GM18858 (cell line): ENCODE results near the gene PSMA6.
"Not testable (repeated sequence)": the region's sequence is repeated elsewhere in the genome, so short reads cannot be mapped to it uniquely, and the experiment has no call there.

Experiments used
- ATAC-seq: cut with Tn5 transposase; IDR thresholded peaks from one replicate; pipeline ENCODE4 v1.9.1; 2021; ENCODE audit not compliant: unreplicated experiment

PSMA6 gene

GRCh38 chr14:35292051-35292769, at the start of gene PSMA6:
Gene PSMA6 (plus strand): TSS chr14:35292382. CDS start chr14:35292477, 95 bp downstream.
- ATAC-seq, result peak; percentile 83

GRCh38 chr14:35242599-35243311, 49.4 kb upstream of the PSMA6 start:
- no peak for ATAC-seq

- ATAC-seq, result no peak
Measured at GRCh38 chr14:35243956-35244355, 48.2 kb upstream of the PSMA6 start.

GRCh38 chr14:35244542-35244941, 47.6 kb upstream of the PSMA6 start:
- no peak for ATAC-seq

GRCh38 chr14:35245051-35245450, 47.1 kb upstream of the PSMA6 start:
- ATAC-seq, result no peak

- peak; percentile 43 for ATAC-seq
Measured at GRCh38 chr14:35247777-35248475, 44.3 kb upstream of the PSMA6 start.

GRCh38 chr14:35248476-35248788, 43.8 kb upstream of the PSMA6 start:
- ATAC-seq, result no peak

GRCh38 chr14:35250319-35250718, 41.9 kb upstream of the PSMA6 start:
- no peak for ATAC-seq

GRCh38 chr14:35252451-35252868, 39.7 kb upstream of the PSMA6 start:
- ATAC-seq, result no peak

GRCh38 chr14:35253056-35253455, 39.1 kb upstream of the PSMA6 start:
- not testable (repeated sequence) for ATAC-seq

- not testable (repeated sequence) for ATAC-seq
Measured at GRCh38 chr14:35254034-35254622, 38.1 kb upstream of the PSMA6 start.

- ATAC-seq, result no peak
Measured at GRCh38 chr14:35254736-35255135, 37.4 kb upstream of the PSMA6 start.

- no peak for ATAC-seq
Measured at GRCh38 chr14:35255711-35256110, 36.5 kb upstream of the PSMA6 start.

- ATAC-seq, result no peak
Measured at GRCh38 chr14:35257809-35258208, 34.4 kb upstream of the PSMA6 start.

- ATAC-seq, result no peak
Measured at GRCh38 chr14:35258420-35258819, 33.8 kb upstream of the PSMA6 start.

- ATAC-seq, result no peak
Measured at GRCh38 chr14:35261774-35262173, 30.4 kb upstream of the PSMA6 start.

- ATAC-seq, result no peak
Measured at GRCh38 chr14:35262436-35262835, 29.7 kb upstream of the PSMA6 start.

- ATAC-seq, result no peak
Measured at GRCh38 chr14:35268946-35269345, 23.2 kb upstream of the PSMA6 start.

- ATAC-seq, result no peak
Measured at GRCh38 chr14:35274805-35275204, 17.4 kb upstream of the PSMA6 start.

GRCh38 chr14:35277179-35277578, 15.0 kb upstream of the PSMA6 start:
- no peak for ATAC-seq

- no peak for ATAC-seq
Measured at GRCh38 chr14:35279369-35279768, 12.8 kb upstream of the PSMA6 start.

GRCh38 chr14:35281341-35281740, 10.8 kb upstream of the PSMA6 start:
- no peak for ATAC-seq
